ENCODE results near the gene ZNF580.

ZNF580 gene

DNA sequence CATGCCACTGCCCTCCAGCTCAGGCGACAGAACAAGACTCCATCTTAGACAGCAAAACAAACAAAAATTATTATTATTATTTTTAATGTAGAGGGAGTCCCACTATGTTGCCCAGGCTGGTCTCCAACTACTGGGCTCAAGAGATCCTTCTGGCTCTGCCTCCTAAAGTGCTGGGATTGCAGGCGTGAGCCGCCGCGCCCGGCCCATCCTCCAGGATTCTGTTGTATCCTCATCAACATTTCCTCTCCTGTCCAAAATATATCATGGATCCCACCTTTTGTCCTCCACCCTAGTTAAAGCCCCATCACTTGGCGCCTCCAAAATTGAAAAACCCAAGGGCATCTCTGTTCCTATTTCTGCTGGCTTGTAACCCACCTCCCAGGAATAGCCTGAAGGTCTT lies 17.7 kb upstream of the ZNF580 start:
- no peak for DNase-seq (ENCODE audit: low read depth in 3 of 3)

DNA sequence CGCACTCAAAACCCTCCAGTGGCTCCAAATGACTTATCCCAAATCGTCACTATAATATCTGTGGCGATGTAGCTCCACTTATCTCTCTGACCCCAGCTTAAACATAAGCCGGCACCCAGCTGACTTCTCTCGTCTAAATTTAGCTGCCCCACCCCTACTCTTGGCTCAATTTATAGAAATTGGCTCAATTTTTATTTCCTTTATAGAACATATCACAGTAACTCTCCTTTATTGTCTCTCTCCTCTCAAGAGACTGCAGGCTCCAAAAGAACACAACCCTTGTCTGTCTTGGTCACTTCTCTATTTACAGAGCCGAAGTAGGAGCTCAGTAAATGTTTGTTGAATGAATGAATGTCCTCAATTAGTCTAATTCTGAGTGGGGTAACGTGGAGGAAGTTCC lies 17.2 kb upstream of the ZNF580 start:
- no peak for DNase-seq (ENCODE audit: low read depth in 3 of 3)

DNA sequence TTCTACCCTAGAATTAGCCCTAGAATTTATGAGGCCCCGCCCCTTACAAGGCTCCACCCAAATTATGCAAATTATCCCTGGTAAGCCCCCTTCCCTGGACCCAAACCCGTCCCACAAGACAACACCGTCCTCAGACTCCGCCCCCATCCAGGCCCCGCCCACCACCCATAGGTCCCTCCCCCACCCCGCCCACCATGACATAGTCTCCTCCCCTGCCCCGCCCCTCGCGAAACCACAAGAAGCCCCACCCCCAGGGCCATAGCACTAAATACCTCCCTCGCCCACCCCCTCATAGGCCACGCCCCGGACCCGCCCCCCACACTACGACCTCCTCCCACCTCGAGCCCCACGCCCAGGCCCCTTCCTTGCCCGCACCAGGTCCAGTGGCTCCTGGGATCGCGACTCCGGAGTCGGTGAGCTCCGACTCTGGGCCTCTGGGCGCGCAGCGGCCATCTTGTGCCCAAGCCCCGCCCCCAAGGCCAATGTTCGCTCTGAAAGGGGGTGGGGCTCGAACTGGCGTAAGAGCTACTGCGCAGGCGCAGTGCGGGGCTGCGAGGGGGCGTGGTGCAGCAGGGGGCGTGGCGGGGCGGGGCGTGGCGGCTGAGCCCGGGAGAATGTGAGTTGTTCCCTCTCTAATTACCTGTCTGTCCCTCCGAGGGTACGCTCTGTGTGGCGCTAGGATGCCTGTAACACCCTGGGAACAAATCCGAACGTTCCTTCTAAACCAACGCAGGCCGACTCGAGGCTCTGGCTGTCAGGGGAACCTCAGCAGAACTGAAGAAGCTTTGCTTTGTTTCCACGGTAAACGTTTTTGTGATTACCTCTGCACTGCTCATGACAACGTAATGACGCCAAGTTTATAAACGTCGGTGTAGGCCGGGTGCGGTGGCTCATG lies 16.4 kb upstream of the ZNF580 start, which contains the start of gene ZNF784:
TSS of gene ZNF784 (minus strand) at position 458 of the 895 bp plus-strand sequence. CDS start at position 453, 5 bp downstream.
- DNase-seq (ENCODE audit: low read depth in 3 of 3): peak; percentile 85 to 95 (median 94)

DNA sequence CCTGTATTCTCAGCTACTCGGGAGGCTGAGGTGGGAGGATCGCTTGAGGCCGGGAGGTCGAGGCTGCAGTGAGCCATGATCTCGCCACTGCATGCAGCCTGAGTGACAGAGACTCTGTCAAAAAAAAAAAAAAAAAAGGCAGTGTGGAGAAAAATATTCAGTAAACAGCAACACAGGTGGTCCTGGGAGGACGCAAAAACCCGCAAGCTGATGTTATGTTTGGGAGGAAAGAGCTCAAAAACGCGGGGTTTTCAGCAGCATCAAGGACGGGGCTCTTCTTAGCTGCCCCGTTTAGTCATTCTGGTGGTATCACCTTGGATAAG lies 15.8 kb upstream of the ZNF580 start:
- DNase-seq (ENCODE audit: low read depth in 3 of 3): no peak

DNA sequence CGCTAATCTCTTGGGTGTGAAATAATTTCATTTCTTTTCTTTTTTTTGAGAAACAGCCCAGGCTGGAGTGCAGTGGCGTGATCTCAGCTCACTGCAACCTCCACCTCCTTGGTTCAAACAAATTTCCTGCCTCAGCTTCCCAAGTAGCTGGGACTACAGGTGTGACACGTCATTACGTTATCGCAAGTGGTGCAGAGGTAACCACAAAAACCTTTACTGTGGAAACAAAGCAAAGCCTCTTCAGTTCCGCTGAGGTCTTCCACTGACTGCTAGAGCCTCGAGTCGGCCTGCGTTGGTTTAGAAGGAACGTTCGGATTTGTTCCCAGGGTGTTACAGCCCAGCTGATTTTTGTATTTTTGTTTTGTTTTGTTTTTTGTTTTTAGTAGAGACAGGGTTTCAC lies 14.5 kb upstream of the ZNF580 start:
- DNase-seq (ENCODE audit: low read depth in 3 of 3): no peak

DNA sequence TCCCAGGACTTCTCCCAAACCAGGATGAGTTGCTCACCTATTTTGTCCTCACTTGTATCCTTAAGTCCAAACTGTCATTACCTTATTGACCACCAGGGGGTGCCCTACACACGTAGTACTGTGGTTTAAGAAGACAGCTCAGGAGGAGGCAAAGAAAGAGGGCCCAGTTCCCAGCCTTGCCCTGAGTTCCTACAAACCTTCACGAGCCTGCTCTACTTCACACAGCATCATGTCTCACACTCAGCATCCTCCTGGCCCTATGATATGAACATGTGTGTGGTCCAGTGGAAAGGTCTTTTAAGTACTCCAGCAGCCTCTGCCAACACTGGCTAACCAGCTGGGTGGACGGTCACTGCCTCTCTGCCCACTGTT lies 8.4 kb upstream of the ZNF580 start:
- peak; percentile 81 to 92 (median 88) for DNase-seq (ENCODE audit: low read depth in 3 of 3)

DNA sequence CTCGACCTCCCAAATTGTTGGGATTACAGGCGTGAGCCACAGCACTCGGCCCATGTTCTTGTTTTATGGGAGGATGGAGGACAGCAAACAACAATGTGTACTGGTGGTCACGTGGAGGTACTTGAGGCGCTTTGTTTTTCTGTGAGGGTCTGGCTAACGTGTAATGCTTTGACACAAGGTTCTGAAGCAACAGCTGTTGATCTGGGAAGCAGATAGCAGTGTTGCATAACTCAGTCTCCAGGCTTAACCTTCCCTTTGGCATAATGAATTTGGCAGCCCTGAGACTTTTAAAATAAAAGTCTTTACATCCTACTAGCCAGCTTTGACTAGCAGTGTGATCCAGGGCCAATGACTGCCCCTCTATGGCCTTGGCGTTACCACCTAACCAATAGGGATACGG lies 6.9 kb upstream of the ZNF580 start:
- DNase-seq (ENCODE audit: low read depth in 3 of 3): no peak

DNA sequence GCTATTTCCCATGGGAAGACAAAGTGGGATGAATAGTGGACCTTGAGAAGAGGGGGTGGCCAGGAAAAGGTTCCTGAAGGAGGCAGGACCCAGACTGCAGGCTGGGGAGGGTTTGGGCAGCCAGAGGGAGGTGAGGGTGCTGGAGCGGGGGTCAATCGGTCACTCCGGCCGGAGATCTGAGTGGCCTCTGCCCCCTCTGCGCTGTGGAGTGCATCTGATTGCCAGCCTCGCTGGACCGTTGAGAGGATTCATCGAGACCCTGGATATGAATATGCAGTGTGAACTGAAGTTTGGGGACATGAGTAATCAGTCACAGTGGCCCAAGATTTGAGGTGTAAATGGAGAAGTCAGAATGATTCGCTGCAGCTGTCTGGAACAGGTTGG lies 5.5 kb upstream of the ZNF580 start:
- no peak for DNase-seq (ENCODE audit: low read depth in 3 of 3)

DNA sequence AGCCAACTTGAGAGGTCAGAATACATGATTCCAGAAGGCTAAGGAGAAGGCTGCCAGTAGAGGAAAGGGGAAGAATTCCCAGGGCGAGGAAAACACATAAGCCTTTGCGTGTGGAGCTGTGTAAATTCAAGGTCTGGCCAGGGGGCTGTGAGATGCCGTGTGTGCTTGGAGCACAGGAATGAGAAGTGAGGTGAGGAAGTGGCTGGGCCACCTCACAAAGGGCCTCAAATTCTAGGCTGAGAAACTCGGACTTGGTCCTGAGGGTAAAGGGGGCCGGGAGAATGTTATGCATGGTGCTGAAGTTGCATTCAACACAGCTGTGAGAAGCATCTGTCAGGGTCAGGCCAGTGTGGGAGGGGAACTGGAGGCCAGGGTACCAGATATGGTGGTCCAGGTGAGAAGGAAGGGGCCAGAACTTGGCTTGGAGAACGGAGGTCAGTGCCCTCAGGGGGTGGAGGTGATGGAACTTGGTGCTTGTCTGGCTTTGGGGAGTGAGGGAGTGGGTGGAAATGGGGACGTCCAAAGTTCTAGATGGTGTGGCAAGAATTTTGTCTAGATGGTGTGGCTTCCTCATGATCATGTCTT lies 4.9 kb upstream of the ZNF580 start:
- no peak for DNase-seq (ENCODE audit: low read depth in 3 of 3)

DNA sequence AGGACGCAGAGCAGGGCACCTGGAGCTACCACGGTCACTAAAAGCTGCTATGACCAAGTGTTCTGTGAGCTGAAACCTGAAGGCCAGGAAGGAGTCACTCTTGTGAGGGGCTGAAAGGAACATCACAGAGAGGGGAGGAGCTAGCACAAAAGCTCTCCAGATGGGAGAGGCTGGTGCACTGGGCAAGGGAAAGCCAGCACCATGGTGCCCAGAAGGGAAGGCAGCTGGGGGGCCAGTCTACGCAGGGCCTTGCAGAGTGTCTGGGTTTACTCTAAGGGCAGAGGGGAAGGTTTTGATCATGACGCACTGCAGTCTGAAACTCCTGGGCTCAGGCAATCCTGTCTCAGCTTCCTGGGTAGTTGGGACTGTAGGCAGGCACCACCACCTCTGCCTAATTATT lies 4.1 kb upstream of the ZNF580 start:
- DNase-seq (ENCODE audit: low read depth in 3 of 3): no peak

DNA sequence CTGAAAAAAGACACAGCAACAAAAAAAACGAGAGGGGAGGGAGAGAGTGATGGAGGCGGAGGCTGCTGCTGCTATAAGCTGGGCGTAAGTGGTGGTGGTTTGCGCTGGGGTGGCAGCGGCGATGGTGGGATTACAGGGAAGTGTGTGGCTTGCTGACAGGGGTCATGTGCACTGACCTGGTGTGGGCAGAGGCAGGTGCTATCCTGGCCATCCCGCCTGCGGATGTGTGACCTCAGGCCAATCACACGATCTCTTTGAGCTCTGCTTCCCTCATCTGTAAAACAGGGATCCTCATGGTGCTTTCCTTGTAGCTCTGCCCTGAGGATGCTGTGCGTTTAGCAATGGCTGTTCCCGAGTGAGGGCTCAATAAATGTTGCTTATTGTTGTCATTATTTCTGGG lies 3.3 kb upstream of the ZNF580 start:
- DNase-seq (ENCODE audit: low read depth in 3 of 3): no peak

DNA sequence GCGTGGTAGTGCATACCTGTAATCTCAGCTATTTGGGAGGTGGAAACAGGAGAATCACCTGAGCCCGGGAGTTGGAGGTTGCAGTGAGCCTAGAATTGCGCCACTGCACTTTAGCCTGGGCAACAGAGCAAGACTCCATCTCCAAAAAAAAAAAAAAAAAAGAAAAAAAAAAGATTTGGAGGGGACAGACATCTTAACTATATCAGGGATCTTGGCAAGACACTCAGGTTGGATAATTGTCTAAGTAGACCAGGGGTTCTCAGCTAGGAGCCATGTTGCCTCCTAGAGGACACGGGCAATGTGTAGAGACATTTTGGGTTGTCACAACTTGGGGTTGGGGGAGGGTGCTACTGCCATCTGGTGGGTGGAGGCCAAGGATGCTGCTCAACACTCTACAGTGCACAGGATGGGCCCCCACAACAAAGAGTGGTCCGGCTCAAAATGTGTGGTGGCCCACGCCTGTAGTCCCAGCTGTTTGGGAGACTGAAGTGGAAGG lies 1.9 kb upstream of the ZNF580 start:
- peak in 2 of 3 donors; percentile 49 to 52 for DNase-seq (ENCODE audit: low read depth in 3 of 3)

DNA sequence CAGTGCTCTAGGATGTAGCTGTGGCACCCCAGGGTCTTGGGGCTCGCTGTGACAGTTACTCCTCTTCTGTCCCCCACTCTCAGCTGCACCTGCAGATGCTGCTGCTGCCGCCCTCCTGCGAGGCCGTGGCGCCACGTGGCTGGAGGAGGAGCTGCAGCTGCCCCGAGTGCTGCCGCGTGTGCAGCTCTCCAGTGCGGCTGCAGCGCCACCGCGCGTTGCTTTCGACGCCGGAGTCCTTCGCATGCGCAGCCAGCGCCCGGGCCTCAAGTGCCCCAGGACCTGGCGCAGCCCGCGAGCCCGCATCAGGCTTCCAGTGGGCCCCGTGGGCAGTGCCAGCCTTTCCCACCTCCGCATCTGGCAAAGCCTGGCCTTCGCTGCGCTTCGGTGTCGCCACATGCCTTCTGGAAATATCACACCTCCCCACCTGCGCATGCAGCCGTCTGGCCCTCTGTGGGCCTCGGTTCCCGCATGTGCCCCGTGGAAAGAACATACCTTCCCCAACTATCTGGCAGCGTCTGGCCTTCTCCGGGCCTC lies 692 bp upstream of the ZNF580 start:
- peak; percentile 47 to 63 (median 61) for DNase-seq (ENCODE audit: low read depth in 3 of 3)

DNA sequence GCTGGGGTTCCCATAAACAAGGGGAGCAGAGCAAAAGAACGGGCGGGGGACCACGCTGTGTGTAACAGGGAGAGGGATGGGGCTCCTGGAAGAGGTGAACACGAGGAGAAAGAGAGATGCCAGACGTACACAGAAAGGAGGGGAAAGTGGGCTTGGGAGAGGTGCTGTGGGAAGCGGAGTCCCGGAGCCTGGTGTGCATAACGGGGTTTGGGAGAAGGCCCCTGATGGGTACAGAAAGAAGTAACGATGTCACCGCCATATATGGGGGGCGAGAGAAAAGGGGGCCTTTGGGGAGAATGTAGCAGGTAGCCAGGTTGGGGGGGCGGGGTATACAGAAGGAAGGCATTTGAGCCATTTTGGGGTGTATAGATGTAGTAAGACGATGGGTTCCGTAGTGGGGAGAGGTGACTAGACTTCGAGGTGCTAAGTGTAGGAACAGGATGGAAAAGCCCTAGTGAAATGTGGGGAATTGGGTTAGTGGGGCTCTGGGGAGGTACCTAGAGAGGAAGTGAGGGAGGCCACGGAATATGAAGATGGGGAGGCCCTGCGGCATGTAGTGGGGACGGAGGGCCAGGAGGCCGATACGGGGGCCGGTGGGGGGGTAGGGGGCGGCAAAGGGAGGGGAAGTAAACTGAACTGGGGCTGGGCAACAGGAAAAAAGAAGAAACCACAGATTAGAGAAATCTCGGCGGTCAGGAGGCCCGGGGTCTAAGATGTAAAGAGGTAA lies 787 bp downstream of the ZNF580 start:
- no peak for DNase-seq (ENCODE audit: low read depth in 3 of 3)

DNA sequence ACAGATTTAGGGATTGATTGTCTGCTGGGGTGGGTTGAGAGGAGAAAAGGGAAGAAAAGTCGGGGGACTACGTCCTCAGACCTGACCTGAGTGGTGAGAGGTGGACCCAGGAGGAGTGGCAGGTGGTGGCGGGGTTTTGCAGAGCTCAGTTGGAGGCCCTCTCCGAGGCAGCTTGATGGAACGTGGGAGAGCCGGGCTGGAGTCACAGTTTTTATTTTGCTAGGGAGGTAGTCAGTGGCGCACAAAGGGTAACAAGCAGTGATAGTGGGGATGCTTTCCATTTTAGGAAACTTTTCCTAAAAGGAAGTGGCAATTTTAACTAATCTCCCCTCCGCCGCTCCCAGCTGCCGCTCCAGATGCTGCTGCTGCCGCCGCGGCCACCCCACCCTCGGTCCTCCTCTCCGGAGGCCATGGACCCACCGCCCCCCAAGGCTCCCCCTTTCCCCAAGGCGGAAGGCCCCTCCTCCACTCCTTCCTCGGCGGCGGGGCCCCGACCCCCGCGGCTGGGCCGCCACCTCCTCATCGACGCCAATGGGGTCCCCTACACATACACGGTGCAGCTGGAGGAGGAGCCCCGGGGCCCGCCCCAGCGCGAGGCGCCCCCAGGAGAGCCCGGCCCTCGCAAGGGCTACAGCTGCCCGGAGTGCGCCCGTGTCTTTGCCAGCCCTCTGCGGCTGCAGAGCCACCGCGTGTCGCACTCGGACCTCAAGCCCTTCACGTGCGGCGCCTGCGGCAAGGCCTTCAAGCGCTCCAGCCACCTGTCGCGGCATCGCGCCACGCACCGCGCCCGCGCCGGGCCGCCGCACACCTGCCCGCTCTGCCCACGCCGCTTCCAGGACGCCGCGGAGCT lies 1.6 kb downstream of the ZNF580 start:
- DNase-seq (ENCODE audit: low read depth in 3 of 3): peak in 1 of 3 donors; percentile 26

DNA sequence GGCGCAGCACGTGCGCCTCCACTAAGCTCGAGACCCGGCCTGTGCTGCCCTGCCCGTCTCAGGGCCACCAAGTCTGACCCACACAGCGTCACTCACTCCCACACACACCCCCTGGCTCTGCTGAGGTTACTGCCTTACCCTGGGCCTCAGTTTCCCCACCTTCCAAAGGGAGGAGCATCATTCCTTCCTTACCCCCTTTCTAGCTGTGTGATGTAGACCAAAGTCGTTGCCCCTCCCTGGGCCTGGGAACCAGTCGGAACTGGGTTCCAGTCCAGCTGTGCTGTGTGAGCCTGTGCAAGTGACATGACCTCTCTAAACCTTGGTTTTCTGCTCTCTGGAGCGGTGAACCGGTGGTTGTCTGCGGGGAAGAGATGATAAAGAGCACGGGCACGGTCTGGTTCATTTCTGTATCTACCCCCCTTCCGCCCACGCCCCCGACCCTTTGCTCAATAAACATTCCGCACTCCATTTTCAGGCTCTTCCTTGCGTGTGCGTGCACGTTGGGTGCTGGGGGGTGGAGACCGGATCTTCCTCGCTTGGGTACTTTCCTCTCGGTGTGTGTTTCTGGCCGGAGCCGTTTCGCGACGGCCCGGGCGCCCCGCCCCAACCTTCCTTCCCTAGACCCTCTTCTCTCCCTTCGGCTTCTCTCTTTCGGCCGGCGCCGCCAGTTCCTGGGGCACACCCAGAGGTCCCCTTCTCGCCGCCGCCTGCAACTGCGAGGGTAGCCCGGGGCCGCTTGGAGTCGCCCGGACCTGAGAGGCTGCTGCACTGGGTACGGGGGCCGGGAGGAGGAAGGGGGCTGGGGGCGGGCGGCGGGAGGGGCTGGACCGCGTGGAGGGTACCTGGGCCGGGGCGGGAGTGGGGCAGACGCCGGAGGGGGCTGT lies 2.4 kb downstream of the ZNF580 start, which contains the start of gene ZNF581:
TSS of gene ZNF581 (plus strand) at position 647 of the 884 bp plus-strand sequence. CDS start 923 bp downstream, outside the sequence.
- peak; percentile 69 to 84 (median 75) for DNase-seq (ENCODE audit: low read depth in 3 of 3)

DNA sequence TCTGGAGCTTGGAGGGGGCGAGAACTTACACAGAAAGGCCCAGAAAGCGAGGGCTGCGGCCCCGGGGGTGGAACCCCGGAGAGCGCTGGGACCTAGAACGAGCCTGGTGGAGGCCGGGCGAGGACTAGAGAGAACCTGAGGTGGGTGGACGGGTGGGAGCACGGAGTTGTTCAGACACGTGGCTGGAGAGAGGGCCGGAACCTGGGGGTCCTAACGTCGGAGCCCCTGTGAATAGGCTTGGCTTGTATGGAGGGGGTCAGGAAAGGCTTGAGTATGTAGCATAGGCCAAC lies 3.0 kb downstream of the ZNF580 start:
- DNase-seq (ENCODE audit: low read depth in 3 of 3): no peak

DNA sequence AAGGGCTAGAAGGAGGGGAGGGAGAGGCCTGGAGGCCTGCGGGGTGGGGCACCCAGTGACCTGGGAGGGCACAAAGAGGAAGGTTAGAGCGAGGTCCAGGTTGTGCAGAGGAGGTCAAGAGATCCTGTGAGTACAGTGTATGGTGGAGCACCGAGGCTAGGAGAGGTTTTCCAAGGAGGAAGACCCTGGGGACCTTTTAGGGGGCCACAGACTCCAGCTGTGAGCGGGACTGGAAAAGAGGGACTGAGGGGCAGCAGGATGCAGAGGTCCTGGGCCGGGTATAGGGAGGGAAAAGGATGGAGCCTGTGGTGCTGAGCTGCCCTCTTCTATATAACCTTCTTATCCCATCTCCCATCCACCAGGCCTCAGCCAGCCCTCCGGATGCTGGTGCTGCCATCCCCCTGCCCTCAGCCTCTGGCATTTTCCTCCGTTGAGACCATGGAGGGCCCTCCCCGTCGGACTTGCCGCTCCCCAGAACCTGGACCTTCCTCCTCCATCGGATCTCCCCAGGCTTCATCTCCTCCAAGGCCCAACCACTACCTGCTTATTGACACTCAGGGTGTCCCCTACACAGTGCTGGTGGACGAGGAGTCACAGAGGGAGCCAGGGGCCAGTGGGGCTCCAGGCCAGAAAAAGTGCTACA lies 3.5 kb downstream of the ZNF580 start:
- DNase-seq (ENCODE audit: low read depth in 3 of 3): no peak

DNA sequence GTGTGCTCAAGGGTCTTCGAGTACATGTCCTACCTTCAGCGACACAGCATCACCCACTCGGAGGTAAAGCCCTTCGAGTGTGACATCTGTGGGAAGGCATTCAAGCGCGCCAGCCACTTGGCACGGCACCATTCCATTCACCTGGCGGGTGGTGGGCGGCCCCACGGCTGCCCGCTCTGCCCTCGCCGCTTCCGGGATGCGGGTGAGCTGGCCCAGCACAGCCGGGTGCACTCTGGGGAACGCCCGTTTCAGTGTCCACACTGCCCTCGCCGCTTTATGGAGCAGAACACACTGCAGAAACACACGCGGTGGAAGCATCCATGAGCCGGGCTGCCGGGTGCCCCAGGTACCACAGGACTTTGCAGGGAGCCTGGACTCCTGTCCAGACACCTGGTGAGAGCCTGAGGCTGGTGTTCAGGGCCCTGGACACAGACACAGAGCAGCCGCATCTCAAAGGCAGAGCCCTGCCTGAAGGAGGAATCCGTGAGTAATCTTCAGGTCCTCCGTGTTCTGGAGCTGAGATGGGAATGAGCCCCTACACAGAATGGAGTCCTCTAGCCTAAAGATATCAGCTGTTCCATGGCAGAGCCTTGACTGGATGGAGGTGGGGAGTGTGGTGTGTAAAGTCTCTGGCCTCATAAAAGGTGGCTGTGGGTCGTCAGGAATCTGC lies 4.2 kb downstream of the ZNF580 start:
- no peak for DNase-seq (ENCODE audit: low read depth in 3 of 3)

All from stimulated activated CD4-positive, alpha-beta T cell treated with anti-CD3 and anti-CD28 coated beads, TNF-alpha, amount 100 ng/mL, for 48 hours (primary cell).